HG02588 (cell line): ENCODE results near the gene GHDC.
"Not testable (repeated sequence)": the region's sequence is repeated elsewhere in the genome, so short reads cannot be mapped to it uniquely, and the experiment has no call there.

Experiments used
- ATAC-seq: cut with Tn5 transposase; IDR thresholded peaks from one replicate; pipeline ENCODE4 v1.9.1; 2021; ENCODE audit warnings: mild to moderate bottlenecking, moderate library complexity; ENCODE audit not compliant: unreplicated experiment

The GHDC gene, protein sequence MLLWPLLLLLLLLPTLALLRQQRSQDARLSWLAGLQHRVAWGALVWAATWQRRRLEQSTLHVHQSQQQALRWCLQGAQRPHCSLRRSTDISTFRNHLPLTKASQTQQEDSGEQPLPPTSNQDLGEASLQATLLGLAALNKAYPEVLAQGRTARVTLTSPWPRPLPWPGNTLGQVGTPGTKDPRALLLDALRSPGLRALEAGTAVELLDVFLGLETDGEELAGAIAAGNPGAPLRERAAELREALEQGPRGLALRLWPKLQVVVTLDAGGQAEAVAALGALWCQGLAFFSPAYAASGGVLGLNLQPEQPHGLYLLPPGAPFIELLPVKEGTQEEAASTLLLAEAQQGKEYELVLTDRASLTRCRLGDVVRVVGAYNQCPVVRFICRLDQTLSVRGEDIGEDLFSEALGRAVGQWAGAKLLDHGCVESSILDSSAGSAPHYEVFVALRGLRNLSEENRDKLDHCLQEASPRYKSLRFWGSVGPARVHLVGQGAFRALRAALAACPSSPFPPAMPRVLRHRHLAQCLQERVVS

DNA sequence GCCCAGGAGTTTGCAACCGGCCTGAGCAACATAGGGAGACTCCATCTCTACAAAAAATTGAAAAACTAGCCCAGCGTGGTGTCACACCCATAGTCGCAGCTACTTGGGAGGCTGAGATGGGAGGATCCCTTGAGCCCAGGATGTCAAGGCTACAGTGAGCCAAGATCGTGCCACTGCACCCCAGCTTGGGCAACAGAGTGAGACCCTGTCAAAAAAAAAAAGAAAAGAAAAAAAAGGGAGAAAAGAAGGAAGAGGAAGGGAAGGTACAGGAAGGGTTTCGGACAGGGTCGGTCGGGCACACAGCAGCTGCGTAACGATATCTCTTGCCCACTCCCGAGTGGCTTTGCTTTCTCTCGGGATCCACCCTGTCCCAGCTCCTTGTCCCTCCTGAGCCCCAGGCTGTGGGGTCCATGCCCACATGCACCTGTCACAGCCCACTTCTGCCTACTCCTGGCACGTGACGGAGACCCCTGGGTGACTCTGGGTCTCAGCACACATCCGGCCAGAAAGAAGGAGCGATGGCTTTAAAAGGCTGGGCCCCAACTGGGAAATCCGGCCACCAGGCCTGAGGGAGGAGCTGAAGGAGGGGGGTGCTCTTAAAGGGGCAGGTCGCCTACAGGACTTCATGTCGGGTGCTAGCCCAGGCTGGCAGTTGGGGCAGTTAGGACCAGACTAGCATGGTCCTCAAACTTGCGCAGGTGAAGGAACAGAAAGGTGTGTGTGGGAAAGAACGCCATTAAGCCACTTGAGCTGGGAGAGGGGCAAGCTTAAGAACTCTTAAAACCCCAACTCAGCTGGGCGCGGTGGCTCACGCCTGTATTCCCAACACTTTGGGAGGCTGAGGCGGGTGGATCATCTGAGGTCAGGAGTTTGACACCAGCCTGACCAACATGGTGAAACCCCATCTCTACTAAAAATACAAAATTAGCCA is at the start of gene GHDC:
TSS of gene GHDC (minus strand) at position 526 of the 931 bp plus-strand sequence. CDS start 913 bp downstream, outside the sequence.
- ATAC-seq = peak; percentile 83

DNA sequence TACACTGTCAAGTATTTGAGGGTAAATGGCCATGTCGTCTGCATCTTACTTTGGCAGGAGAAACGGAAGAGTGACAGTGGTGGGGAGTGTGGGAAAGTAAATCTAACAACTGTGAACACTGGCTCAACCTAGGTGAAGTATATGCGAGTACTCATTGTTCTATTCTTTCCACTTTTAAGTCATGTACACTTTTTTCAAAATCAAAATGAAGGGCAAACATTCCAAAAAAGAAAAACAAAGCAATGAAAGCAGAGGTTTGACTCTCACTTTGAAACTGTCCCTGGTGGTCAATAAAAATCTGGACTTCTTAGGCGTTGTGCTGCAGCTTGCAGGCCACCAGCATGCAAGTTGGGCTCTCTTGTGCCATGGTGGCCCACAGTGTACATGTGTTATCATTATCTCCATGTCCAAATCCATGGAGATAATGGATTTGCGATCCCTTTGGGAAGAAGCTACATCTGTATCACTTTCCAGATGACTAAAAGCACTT is 49.2 kb upstream of the GHDC start:
- ATAC-seq = no peak

DNA sequence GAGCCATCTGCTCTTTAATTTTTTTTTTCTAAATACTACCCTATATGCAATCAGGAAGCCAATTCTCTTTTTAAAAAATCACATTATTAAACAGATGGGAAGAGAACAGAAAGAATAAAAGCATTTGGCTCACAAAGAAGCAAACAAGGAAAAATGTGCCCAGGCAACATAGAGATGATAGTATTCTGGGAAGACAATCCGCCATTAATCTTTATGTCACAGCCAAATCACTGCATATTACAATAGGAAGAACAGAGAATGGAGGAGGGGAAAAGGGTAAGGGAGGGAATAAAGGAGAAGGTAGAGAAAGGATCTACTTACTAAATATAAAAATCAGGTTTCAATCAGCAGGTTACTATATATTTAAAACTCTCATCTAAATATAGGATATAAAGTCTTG is 47.6 kb upstream of the GHDC start:
- ATAC-seq = no peak

DNA sequence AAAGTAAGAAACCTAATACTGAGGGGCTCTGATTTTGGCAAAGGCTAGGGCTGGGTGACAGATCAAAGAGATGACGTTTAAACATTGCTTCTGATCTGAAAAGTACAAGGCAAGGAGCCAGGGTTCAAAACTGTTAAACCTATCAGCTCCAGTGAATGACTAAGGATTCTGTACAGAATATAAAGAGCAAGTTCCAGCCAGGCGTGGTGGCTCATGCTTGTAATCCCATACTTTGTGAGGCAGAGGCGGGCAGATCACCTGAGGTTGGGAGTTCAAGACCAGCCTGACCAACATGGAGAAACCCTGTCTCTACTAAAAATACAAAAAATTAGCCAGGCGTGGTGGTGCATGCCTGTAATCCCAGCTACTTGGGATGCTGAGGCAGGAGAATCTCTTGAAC is 46.6 kb upstream of the GHDC start:
- not testable (repeated sequence) for ATAC-seq

DNA sequence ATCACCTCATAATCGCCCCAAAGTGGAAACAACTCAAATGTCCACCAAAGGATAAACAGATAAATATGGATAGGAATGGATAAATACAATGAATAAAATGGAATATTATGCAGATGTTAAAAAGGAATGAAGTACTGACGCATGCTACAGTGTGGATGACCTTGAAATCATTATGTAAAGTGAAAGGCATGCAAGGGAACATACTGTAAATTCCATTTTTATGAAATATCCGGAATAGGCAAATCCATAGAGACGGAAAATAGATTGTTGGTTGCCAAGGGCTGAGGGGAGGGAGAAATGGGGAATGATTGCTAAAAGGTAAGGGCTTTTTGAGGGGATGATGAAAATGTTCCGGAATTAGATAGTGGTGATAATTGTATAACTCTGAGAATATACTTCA is 45.9 kb upstream of the GHDC start:
- ATAC-seq = no peak

DNA sequence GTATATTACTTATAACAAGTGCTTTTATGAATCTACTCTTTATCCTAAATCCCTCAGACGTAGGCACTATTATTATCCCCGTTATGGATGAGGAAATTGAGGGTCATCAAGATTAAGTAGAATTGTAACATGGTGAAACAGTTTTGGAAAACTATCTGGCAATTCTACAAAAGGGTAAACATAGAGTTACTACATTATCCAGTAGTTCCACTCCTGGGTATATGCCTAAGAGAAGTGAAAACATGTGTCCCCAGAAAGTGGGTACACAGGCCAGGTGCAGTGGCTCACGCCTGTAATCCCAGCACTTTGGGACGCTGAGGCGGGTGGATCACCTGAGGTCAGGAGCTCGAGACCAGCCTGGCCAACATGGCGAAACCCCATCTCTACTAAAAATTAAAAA is 45.3 kb upstream of the GHDC start:
- ATAC-seq = not testable (repeated sequence)

DNA sequence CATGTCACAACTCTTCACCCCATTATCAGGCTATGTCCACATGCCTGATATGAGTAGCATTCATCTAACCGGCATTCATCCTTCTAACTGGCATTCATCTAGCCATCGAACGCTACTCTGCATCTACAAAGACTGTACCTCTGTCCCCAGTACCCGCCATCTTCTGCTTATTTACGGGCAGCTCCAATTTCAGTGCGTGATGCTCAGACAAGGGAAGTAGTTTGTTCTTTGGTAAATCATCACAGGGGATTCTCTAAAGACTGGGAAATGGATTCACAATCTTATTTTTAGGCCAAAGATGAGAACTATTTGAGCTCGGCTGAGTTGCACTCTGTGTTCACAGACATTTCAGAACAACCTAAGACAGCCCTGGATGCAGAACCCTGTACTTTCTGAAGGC is 42.5 kb upstream of the GHDC start:
- no peak for ATAC-seq

DNA sequence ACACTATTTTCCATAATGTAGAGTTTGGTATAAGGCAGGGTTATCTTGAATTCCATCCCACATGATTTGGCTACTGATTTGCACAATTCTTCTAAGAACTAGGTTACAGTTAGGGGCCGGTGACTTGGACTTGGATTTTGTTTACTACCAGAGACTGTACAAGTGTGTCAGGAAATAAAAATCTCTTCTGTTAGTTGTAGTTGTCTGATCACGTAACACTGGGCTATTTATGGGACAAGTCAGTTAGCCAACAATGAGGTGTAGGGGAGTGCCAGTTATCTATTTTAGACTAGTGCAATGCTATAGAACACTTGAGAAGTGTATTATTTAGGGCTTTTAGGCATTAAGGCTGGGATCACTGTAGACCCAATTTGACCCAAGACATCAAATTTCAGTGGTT is 39.7 kb upstream of the GHDC start:
- ATAC-seq = no peak

DNA sequence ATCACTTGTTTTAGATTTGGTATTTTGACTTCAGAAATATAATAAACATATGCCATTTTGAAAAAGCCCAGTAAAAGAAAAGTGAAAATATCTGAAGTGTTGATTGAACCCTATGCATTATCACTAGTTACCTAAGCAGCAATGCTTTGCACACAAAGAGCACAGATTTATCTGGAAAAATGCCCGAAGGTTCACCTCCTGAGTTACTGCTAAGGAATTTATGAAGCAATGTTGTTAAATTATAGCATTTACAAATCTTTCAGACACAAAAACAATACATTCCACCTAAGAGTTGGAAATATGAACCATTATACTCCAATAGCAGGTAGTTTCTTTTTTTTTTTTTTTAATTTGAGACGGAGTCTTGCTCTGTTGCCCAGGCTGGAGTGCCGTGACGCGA is 38.9 kb upstream of the GHDC start:
- ATAC-seq = no peak

DNA sequence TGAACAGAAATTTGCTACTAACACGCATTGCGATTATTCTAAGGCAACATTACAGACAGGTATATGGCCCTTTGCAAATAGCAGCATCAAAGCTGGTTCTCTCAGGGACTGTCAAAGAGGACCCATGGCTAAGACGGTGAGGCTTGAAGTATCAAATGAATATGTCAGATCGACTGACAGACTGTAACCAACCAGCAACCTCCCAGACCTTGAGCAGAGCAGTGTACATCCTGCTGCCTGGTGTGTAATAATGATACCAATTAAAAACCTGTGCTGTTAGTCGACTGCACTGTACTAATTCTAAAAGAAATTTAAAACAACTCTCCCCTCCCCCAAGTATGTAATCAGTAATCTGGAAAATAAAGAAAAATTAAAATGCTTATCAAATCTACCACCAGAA is 35.9 kb upstream of the GHDC start:
- ATAC-seq = no peak

DNA sequence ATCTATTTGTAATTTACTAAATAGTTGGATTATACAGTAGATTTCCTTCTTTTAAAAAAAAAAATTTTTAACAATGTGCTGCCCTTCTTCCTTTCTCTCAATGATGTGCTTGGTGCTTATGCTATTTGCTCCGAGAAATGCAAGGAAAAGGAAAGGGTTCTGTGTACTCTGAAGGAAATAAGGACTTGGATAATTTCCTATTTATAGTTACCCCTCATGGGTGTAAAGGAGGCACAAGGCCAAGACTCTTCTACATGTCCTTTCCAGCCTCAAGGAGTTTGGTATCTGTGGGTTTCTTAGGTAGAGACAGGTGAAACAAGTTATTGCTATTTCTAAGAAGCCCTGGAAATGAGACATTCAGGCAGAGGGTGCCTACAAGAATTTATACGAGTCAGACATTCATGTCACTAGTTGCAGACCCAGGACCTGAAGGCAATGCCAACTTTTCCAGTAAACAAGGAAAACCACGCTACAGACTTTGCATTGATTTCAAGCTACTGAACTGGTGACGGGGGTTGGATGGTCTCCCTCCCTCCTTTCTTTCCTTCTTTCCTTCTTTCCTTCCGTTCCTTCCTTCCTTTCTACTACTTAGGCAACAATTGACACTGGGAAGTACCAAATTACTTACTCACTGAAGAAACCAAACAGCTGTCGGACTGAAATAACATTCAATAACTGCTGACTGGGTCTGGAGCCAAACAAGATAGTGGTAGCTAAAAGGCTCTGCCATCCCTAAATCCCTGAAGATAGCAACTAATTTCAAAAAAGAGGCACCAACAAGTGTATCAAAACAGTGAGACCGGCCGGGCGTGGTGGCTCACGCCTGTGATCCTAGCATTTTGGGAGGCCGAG is 33.8 kb upstream of the GHDC start:
- ATAC-seq = no peak

DNA sequence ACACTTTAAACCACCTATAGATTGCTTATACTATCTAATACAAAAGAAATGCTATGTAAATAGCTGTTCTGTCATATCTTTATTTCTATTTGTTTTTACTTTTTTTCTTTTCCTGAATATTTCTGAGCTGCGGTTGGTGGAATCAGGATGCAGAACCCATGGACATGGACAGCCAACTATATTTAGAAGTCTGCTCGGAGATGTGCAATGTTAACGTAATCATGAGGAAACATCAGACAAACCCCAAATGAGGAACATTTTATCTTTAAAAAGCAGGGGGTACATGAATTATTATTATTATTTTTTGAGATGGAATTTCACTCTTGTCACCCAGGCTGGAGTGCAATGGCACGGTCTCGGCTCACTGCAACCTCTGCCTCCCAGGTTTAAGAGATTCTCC is 31.4 kb upstream of the GHDC start:
- ATAC-seq = no peak

DNA sequence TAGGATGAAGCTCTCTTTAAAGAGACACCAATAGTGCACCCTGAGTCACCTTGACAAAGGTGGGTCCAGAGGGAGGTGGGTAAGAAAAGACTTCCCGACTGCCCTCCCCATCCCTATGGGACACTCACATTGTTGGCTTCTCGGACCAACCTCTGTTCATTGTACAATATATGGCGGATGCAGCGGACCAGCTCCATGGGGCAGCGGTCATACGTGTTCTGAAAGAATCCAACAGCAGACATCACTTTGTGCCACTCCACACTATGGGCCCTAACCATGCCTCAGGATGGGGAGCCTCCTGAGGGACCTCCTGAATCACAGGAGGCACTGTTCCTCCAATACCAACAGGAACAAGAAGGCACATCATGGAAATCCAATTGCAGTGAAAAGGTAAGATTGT is 30.4 kb upstream of the GHDC start:
- ATAC-seq = no peak

DNA sequence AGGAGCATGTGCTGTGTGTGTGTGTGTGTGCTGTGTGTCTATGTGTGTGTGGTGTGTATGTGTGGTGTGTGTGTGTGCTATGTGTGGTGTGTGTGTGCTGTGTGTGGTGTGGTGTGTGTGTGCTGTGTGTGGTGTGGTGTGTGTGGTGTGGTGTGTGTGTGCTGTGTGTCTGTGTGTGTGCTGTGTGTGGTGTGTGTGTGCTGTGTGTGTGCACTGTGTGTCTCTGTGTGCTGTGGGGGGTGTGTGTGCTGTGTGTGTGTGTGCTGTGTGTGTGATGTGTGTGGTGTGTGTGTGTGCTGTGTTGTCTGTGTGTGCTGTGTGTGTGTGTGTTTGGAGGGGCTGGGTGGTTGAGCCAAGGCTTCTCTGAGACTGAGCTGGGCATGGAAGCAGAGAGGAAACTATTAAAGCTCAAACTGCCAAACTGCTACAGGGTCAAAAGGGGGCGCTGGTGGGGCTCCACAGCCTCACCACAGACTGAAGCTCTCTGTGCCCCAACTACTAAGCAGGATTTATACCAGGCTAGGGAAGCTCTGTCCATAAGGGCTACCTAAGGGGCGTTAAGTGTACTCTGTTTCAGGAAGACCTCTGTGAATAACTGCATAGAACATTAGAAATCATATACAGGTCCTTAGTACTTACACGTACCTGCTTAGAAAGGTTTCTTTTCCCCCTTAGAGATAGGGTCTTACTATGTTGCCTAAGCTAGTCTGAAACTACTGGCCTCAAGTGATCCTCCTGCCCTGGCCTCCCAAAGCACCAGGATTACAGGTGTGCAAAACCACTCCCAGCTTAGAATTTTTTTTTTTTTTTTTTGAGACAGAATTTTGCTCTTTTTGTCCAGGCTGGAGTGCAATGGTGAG is 27.8 kb upstream of the GHDC start:
- no peak for ATAC-seq

DNA sequence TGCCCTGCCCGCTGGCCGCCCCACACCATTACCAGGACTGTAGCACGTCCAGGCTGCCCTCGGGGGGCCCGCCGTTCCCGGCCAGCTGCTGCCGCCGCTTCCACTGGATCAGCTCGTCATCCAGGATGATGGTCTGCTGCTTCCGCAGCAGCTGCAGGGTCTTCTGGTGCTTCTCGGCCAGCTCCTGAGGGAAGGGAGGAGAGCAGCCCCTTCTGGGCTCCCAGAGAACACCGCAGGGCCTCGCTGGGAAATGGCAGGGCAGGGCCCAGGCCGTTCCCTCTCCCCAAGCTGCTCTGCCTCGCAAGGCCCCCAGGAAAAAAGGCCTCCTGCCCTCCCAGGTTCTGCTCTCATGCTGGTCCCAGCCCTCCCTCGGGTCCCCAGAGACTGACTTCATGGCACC is 25.0 kb upstream of the GHDC start:
- ATAC-seq = not testable (repeated sequence)

DNA sequence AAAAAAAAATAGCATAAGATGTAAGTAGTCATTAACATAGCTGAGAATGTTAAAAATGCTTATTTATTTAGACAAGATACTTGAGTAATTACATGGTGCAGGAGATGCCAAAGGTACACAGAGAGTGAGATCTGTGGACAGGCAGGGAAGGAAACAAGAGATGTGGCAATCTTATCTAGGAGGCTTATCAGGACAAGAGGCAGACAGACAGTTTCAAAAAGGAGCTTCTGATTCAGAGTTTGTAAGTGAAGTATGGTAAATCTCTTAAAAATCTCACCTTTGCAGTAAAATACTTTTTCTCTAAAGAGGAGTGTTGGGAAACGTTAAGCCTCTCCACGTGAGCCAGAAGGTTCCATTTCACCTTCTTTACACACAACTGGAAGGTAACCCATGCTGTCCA is 19.9 kb upstream of the GHDC start:
- no peak for ATAC-seq

DNA sequence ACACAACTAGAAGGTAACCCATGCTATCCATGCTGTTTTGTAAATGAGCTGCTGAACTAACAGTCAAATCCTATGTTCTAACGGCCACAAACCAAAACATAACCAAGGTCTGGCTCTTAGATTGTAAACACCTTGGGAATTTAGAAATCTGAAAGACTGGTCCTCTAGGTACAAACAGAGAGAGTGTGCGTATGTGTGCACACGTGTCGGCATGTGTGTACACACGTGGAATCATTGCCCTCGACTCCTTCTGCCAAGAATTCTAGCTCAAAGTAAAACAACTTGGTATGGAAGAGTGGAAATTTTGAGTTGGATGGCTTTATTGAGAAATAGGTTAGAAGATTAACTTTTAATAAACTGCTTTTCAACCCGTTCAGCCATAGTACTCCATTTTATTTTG is 18.1 kb upstream of the GHDC start:
- no peak for ATAC-seq

DNA sequence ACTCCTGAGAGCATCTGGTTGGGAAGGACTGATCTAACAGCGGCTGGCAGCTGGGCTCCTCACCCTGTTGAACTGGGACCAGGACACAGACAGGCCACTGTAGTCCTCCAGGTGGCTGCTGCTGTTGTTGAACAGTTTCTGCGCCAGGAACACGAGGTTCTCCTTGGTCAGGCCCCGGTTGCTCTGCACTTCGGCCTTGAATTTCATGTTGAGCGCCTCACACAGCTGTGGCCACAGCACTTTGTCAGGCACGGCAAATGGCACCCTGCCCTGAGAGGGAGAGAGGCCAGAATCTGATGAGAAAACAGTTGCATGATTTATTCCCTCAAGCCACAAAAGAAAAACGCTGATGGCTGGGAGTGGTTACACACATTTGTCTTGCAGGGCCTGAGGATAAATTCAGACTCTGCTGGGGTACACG is 17.6 kb upstream of the GHDC start:
- ATAC-seq = not testable (repeated sequence)

DNA sequence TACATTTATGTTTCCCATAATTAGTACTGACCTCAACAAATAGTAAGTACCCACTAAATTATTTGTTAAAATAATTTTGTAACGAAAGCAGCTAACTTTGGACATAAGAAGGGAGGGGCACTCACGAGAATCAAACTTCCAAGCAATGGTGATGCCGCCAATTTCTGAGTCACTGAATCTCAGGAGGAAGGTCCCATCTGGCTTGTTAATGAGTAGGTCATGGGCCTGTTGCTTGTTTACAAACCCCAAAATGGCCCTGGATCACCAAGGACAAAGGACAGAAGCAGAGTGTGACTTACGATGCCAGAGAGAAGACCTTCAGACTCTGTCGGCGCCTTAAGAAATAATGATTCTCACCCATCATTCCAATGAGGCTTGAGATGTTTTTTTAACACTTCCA is 15.8 kb upstream of the GHDC start:
- ATAC-seq = no peak

DNA sequence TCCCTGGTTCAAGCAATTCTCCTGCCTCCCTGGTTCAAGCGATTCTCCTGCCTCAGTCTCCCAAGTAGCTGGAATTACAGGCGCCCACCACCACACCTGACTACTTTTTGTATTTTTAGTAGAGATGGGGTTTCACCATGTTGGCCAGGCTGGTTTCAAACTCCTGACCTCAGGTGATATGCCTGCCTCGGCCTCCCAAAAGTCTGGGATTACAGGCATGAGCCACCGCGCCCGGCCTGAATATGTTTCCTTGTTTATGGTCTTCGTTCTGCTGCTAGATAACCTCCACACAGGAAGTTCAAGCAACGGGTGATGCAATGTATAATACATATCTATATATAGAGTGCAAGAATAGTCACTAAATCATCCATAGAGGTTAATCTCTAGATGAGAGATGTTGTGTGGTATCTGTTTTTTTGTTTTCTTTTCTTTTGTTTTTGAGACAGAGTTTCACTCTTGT is 11.9 kb upstream of the GHDC start:
- not testable (repeated sequence) for ATAC-seq
